NCI-H510A (cell line): ENCODE data around the gene CHST14.

Experiments
- DNase-seq: peaks from one replicate; lab custom pipeline; 2025; lab: John Stamatoyannopoulos, UW

CHST14 gene

GRCh38 chr15:40470423-40471104, at the start of gene CHST14:
TSS of gene CHST14 (plus strand) at chr15:40470984. CDS start at chr15:40471214, 230 bp downstream.
- no peak for DNase-seq

- no peak for DNase-seq
Measured at GRCh38 chr15:40421246-40422157, 49.3 kb upstream of the CHST14 start.

- DNase-seq, result no peak
Measured at GRCh38 chr15:40424483-40425115, 46.2 kb upstream of the CHST14 start.

- DNase-seq, result no peak
Measured at GRCh38 chr15:40425681-40426080, 45.1 kb upstream of the CHST14 start.

- DNase-seq, result no peak
Measured at GRCh38 chr15:40427188-40427587, 43.6 kb upstream of the CHST14 start.

- no peak for DNase-seq
Measured at GRCh38 chr15:40428185-40428584, 42.6 kb upstream of the CHST14 start.

GRCh38 chr15:40429068-40429710, 41.6 kb upstream of the CHST14 start:
- DNase-seq, result no peak

GRCh38 chr15:40430271-40430805, 40.4 kb upstream of the CHST14 start:
- no peak for DNase-seq

GRCh38 chr15:40435023-40435709, 35.6 kb upstream of the CHST14 start:
- DNase-seq, result no peak

- DNase-seq, result no peak
Measured at GRCh38 chr15:40435710-40436089, 35.1 kb upstream of the CHST14 start.

- no peak for DNase-seq
Measured at GRCh38 chr15:40436116-40436891, 34.5 kb upstream of the CHST14 start.

GRCh38 chr15:40436892-40437751, 33.7 kb upstream of the CHST14 start:
- DNase-seq, result no peak

GRCh38 chr15:40437752-40438687, 32.8 kb upstream of the CHST14 start:
- DNase-seq, result no peak

GRCh38 chr15:40438712-40439111, 32.1 kb upstream of the CHST14 start:
- DNase-seq, result no peak

GRCh38 chr15:40439461-40439959, 31.3 kb upstream of the CHST14 start:
- DNase-seq, result no peak

GRCh38 chr15:40439960-40440742, 30.6 kb upstream of the CHST14 start:
- no peak for DNase-seq
